ENCODE data around the gene TFAP2A.

The TFAP2A gene

DNA sequence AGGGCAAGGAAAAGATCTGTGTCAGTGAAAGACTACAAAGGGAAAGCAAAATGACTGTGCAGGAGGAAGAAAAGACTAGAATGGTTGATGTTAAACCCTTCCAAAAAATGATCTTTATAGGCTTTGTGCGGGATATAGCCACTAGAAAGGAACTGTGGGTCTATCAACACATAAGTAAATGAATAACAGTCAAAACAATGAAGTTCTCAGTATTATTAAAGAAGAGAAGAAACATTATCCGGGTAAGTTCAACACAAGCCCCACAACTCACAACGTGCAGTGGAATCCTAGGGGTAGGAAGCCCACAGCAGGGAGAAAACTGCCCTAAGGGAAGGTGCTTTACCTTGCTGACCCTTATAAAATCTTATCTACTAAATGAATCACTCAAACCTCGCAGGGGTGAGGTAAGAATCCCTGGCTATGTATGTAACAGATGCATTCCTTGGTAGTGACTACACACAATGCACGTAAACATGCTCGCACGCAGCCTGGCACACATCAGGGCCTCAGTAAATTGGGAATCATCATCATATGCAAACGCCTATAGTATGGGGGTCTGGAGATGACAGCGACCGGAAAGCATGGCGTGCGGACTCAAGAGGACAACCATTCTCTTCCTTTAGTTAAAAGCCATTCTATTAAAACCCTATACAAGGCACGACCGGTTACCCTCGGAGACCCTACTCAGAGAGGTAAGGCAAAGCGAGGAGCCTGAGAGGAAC lies 11.3 kb downstream of the TFAP2A start:
- peak overlapping the region; percentile 68 for H3K27ac ChIP-seq (ENCODE audit: extremely low read depth, low read depth, low read length)
- CTCF ChIA-PET, result no interaction called here
- TF ChIP-seq, protein P1, sequence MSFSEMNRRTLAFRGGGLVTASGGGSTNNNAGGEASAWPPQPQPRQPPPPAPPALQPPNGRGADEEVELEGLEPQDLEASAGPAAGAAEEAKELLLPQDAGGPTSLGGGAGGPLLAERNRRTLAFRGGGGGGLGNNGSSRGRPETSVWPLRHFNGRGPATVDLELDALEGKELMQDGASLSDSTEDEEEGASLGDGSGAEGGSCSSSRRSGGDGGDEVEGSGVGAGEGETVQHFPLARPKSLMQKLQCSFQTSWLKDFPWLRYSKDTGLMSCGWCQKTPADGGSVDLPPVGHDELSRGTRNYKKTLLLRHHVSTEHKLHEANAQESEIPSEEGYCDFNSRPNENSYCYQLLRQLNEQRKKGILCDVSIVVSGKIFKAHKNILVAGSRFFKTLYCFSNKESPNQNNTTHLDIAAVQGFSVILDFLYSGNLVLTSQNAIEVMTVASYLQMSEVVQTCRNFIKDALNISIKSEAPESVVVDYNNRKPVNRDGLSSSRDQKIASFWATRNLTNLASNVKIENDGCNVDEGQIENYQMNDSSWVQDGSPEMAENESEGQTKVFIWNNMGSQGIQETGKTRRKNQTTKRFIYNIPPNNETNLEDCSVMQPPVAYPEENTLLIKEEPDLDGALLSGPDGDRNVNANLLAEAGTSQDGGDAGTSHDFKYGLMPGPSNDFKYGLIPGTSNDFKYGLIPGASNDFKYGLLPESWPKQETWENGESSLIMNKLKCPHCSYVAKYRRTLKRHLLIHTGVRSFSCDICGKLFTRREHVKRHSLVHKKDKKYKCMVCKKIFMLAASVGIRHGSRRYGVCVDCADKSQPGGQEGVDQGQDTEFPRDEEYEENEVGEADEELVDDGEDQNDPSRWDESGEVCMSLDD (tag by site-specific recombination; IDR thresholded peaks at IDR 0.05), result 0 out of 2 replicates have a peak, but pooled peaks have one; percentile 48
- TF ChIP-seq ZNF548 (tag by site-specific recombination; IDR thresholded peaks at IDR 0.05) (no peak), ZNF629 (tag by site-specific recombination; IDR thresholded peaks at IDR 0.05) (peak; percentile 95), ZBTB21 (tag by site-specific recombination; IDR thresholded peaks at IDR 0.05) (peak; percentile 84), ZNF777 (tag by site-specific recombination; IDR thresholded peaks at IDR 0.05; ENCODE audit: borderline replicate concordance) (no peak), ZSCAN16 (tag by site-specific recombination; IDR thresholded peaks at IDR 0.05) (0 out of 2 replicates have a peak, but pooled peaks have one; percentile 55), ZNF335 (tag by site-specific recombination; conservative IDR thresholded peaks at IDR 0.05) (peak; percentile 68), ZSCAN23 (tag by site-specific recombination; IDR thresholded peaks at IDR 0.05) (peak; percentile 50; the same call in 1 of the 2 replicates), ZNF2 (tag by site-specific recombination; IDR thresholded peaks at IDR 0.05) (peak; percentile 74), GLIS2 (tag by site-specific recombination; IDR thresholded peaks at IDR 0.05) (peak; percentile 54), ZIC2 (tag by site-specific recombination; IDR thresholded peaks at IDR 0.05) (peak; percentile 41; the same call in 1 of the 2 replicates), KLF8 (tag by site-specific recombination; IDR thresholded peaks at IDR 0.05) (peak; percentile 71), ZNF792 (tag by site-specific recombination; IDR thresholded peaks at IDR 0.05) (no peak), KLF10 (tag by site-specific recombination; IDR thresholded peaks at IDR 0.05) (peak; percentile 52), HOXD13 (CRISPR knock-in tag; IDR thresholded peaks at IDR 0.05; ENCODE audit: borderline replicate concordance) (peak; percentile 95), IKZF3 (tag by site-specific recombination; IDR thresholded peaks at IDR 0.05) (peak; percentile 52), ZNF24 (tag by site-specific recombination; IDR thresholded peaks at IDR 0.05) (peak; percentile 94), ZNF354C (tag by site-specific recombination; IDR thresholded peaks at IDR 0.05; ENCODE audit: borderline replicate concordance, low read depth) (no peak), ZNF366 (tag by site-specific recombination; conservative IDR thresholded peaks at IDR 0.05) (peak; percentile 77), ZNF560 (tag by site-specific recombination; IDR thresholded peaks at IDR 0.05; ENCODE audit: borderline replicate concordance) (no peak), ZBTB17 (tag by site-specific recombination; IDR thresholded peaks at IDR 0.05) (peak; percentile 70; the same call in 1 of the 2 replicates), ZNF610 (tag by site-specific recombination; IDR thresholded peaks at IDR 0.05; ENCODE audit: borderline replicate concordance) (no peak), ZBTB48 (tag by site-specific recombination; IDR thresholded peaks at IDR 0.05) (peak; percentile 80), ZNF585B (tag by site-specific recombination; IDR thresholded peaks at IDR 0.05) (no peak)
- TF ChIP-seq, protein P2, sequence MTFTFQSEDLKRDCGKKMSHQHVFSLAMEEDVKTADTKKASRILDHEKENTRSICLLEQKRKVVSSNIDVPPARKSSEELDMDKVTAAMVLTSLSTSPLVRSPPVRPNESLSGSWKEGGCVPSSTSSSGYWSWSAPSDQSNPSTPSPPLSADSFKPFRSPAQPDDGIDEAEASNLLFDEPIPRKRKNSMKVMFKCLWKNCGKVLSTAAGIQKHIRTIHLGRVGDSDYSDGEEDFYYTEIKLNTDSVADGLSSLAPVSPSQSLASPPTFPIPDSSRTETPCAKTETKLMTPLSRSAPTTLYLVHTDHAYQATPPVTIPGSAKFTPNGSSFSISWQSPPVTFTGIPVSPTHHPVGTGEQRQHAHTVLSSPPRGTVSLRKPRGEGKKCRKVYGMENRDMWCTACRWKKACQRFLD (tag by site-specific recombination; IDR thresholded peaks at IDR 0.05), result no peak
- TF ChIP-seq, protein P3, sequence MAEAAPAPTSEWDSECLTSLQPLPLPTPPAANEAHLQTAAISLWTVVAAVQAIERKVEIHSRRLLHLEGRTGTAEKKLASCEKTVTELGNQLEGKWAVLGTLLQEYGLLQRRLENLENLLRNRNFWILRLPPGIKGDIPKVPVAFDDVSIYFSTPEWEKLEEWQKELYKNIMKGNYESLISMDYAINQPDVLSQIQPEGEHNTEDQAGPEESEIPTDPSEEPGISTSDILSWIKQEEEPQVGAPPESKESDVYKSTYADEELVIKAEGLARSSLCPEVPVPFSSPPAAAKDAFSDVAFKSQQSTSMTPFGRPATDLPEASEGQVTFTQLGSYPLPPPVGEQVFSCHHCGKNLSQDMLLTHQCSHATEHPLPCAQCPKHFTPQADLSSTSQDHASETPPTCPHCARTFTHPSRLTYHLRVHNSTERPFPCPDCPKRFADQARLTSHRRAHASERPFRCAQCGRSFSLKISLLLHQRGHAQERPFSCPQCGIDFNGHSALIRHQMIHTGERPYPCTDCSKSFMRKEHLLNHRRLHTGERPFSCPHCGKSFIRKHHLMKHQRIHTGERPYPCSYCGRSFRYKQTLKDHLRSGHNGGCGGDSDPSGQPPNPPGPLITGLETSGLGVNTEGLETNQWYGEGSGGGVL (tag by site-specific recombination; IDR thresholded peaks at IDR 0.05), result peak; percentile 49; the same call in 1 of the 2 replicates
- TF ChIP-seq, protein P4, sequence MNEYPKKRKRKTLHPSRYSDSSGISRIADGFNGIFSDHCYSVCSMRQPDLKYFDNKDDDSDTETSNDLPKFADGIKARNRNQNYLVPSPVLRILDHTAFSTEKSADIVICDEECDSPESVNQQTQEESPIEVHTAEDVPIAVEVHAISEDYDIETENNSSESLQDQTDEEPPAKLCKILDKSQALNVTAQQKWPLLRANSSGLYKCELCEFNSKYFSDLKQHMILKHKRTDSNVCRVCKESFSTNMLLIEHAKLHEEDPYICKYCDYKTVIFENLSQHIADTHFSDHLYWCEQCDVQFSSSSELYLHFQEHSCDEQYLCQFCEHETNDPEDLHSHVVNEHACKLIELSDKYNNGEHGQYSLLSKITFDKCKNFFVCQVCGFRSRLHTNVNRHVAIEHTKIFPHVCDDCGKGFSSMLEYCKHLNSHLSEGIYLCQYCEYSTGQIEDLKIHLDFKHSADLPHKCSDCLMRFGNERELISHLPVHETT (tag by site-specific recombination; IDR thresholded peaks at IDR 0.05), result peak; percentile 95
- TF ChIP-seq, protein P5, sequence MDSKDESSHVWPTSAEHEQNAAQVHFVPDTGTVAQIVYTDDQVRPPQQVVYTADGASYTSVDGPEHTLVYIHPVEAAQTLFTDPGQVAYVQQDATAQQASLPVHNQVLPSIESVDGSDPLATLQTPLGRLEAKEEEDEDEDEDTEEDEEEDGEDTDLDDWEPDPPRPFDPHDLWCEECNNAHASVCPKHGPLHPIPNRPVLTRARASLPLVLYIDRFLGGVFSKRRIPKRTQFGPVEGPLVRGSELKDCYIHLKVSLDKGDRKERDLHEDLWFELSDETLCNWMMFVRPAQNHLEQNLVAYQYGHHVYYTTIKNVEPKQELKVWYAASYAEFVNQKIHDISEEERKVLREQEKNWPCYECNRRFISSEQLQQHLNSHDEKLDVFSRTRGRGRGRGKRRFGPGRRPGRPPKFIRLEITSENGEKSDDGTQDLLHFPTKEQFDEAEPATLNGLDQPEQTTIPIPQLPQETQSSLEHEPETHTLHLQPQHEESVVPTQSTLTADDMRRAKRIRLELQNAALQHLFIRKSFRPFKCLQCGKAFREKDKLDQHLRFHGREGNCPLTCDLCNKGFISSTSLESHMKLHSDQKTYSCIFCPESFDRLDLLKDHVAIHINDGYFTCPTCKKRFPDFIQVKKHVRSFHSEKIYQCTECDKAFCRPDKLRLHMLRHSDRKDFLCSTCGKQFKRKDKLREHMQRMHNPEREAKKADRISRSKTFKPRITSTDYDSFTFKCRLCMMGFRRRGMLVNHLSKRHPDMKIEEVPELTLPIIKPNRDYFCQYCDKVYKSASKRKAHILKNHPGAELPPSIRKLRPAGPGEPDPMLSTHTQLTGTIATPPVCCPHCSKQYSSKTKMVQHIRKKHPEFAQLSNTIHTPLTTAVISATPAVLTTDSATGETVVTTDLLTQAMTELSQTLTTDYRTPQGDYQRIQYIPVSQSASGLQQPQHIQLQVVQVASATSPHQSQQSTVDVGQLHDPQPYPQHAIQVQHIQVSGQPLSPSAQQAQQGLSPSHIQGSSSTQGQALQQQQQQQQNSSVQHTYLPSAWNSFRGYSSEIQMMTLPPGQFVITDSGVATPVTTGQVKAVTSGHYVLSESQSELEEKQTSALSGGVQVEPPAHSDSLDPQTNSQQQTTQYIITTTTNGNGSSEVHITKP (tag by site-specific recombination; IDR thresholded peaks at IDR 0.05), result peak; percentile 59; the same call in 1 of the 2 replicates

More for the DNA sequence above, 11.3 kb downstream of the TFAP2A start:
- POLR2A ChIA-PET, result interaction anchor here (1.0 to 4.2 kb wide), 11 partner anchors 7 to 393 kb away, joined by 3 to 97 read pairs (median 5); partner anchors contain the start of gene TFAP2A
- H3K4me3 ChIP-seq (ENCODE audit: low read depth, low read length), result peak overlapping the region; percentile 43
- peaks cover 35% of the 10 kb centered on the region for H3K4me1 ChIP-seq (ENCODE audit: control insufficient read depth, insufficient read depth, low read length)
- no peaks in the 10 kb centered on the region for H3K9me3 ChIP-seq (ENCODE audit: control insufficient read depth, insufficient read depth, low read depth, low read length)
- peaks cover 19 to 77% of the 10 kb centered on the region in 2 experiments for H3K36me3 ChIP-seq (ENCODE audit: control insufficient read depth in 2 of 2, insufficient read depth in 1 of 2, low read length in 2 of 2)

All from HEK293 (cell line).